Activated CD4-positive, CD25-positive, alpha-beta regulatory T cell (primary cell): ENCODE measurements around the gene GABBR2.

Experiments
- DNase-seq, 4 experiments: peaks; one replicate each; lab custom pipeline; 2025; lab: John Stamatoyannopoulos, UW

Gene GABBR2

GRCh38 chr9:98401140-98402018 lies 307.4 kb downstream of the GABBR2 start:
- DNase-seq = no peak

DNA sequence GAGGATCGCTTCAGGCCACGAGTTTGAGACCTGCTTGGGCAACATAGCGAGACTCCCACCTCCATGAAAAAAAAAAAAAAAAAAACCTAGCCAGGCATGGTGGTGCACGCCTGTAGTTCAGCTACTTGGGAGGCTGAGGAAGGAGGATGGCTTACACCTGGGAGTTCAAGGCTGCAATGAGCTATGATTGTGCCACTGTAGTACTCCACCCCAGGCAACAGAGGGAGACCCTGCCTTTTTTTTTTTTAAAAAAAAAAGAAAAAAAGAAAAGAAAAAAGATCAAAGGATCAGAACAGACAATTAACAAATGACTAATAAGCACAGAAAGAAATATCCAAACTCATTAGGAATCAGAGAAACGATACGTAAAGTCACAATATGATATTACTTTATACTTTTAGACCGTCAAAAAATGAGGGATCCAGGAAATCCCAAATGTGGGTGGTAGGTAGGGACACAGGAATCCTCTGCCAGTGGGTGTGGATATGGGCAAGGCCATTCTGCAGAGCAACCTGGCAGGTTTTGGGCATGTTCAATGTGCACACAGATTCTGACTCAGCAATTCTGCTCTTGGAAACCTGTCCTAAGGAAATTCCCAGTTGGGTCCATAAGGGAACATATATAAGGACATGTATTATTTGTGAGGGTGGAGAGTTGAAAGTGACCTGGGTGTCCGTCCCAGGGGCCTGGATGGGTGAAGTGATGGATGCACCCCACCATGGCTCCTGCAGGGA lies 308.6 kb downstream of the GABBR2 start:
- DNase-seq = no peak

GRCh38 chr9:98396656-98397055 lies 312.1 kb downstream of the GABBR2 start:
- no peak for DNase-seq

GRCh38 chr9:98396236-98396635 lies 312.5 kb downstream of the GABBR2 start:
- DNase-seq = no peak

DNA sequence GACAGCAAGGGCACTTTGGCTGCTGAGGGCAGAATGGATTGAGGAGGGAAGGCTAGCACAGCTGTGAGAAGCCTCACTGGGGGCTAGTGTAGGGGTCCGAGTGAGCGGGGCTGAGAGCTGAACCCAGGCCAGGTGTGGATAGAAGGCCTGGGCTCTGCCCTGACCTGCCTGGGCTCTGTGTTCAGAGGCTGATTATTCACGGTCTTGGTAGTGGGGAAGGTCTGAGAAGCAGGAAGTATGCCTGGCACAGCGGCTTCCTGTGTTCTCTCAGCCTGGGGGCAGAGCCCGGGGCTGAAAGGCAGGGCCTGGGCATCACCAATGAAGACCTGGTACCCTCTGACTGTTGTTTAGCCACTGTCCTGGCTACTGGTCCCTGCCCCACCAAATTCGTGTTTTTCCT lies 316.9 kb downstream of the GABBR2 start:
- no peak for DNase-seq

- DNase-seq = no peak
Observed at GRCh38 chr9:98391406-98391805, 317.3 kb downstream of the GABBR2 start.

DNA sequence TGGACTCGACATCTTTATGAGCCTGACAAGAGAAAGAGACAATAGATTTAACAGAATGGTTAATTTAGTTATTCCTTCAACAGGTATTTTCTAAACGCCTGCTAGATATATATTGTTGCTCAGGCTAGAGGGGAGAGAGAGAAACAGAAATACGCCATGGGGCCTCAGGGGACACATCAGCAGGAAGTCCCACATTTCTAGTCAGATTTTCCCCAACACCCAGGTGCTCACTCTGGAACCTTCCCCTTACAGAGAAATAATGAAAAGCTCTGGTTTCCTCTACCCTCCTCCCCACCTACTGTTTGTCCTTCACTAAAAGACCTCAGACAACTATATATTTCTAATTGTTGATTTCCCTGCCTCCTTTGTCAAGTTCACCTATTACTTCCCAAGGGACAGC lies 323.0 kb downstream of the GABBR2 start:
- DNase-seq = no peak

GRCh38 chr9:98383758-98384157 lies 325.0 kb downstream of the GABBR2 start:
- no peak for DNase-seq

GRCh38 chr9:98381311-98382103 lies 327.2 kb downstream of the GABBR2 start:
- DNase-seq = no peak

- DNase-seq = no peak
Observed at GRCh38 chr9:98380065-98380681, 328.6 kb downstream of the GABBR2 start.

- no peak for DNase-seq
Observed at GRCh38 chr9:98379572-98379971, 329.2 kb downstream of the GABBR2 start.

DNA sequence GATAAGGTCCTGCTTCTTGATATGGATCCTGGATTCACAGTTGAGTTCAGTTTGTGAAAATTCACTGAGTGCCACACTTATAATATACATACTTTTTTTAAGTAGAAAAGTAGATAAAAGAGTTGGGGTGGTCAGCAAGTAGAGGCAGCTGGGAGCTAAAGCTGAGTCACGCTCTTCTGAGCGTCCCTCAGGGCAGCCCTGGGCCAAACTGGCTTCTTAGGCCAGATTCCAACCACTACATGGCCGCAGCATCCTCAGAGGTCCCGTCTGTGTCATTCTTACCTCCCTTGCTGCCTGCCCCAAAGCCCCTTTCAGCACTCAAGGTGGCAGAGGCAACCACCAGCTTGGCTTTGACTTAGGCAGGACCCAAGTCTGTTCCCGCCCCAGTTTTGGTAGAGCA lies 329.9 kb downstream of the GABBR2 start:
- DNase-seq = no peak

GRCh38 chr9:98378206-98378780 lies 330.4 kb downstream of the GABBR2 start:
- no peak for DNase-seq

DNA sequence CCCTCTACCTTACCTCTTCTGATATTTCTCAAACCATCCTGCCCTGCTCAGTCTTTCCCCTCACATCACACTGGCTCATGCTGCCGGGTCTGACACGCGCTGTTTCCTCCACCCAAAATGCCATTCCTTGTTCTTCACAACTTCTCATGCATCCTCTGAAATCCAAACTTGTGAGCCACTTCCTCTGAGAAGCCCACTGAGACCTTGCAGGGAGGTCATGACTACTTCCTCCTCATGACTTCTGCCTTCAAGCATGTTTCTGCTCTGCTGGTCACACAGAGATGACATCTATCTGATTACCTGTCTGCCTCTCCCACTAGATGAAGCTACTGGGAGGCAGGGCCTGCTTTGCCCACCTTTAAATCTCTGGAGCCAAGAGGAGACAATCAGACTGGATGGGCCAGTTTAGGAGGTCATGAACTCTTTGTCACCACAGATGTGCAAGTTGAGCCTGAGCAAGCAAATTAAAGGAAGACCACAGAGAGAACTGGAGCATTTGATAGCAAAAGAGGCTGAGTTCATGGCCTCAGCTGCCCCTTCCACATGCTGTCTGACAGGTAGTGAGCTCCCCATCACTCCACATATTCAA lies 333.5 kb downstream of the GABBR2 start:
- no peak for DNase-seq

DNA sequence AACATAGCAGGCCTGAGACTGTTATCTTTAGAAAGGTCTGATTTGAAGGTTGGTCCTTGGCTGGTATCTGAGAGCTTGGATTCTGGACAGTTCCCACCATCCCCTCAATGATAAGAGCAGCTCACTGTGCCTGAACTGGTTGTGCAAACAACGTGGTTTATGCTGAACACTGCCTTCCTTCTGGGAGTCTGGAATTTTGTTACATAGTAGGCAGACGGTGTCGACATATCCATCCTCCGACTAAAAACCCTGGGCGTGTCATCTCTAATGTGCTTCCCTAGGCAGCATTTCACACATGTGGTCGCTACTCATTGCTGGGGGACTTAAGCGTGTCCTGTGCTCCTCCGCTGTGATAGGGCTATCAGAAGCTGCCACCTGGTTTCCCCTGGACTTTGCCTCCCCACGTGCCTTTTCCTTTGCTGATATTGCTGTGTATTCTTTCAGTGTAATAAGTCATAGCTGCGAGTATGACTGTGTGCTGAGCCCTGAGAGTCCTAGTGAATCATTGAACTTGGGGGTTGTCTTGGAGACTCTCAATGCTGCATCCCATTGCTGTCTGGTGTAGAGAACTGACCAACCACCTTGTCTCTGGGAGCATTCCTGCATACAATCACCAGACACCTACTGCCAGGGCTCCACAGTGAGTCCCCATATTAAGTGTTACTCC lies 334.2 kb downstream of the GABBR2 start:
- no peak for DNase-seq

- no peak for DNase-seq
Observed at GRCh38 chr9:98373609-98374008, 335.1 kb downstream of the GABBR2 start.

DNA sequence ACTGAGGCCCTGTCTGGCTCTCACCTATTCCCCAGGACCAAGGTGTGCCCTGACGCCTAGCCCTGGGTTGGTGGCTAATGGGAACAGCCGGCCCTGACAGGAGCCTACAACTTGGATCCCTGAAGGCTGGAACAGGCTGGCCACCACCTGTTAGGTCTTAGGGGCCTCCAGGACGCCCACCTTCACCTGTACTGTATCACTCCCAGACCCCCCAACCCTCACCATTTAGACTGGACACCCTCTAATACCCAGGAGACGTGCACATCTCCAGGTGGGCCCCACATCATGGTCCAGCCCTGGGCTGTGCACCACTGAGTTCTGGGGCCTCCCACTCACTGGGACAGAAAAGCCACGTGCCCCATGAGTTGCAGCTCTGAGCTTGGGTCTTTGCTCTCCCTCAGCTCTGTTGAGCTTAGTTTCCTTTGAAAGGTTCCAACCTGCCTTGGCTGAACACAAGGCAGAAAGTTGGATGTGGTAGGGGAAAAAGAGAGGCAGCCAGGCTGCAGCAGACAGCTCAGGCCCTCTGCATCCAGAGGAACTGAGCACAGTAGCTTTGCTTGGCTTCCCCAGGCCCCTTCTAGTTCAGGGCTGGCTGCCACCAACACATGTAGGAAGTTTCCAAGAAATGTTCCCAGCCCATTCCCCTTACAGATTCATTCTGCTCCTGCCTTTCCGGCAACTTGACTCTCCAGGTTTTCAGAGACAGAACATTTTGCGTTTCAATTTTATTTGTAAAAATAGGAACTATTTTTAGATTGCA lies 336.5 kb downstream of the GABBR2 start:
- DNase-seq = no peak

GRCh38 chr9:98370976-98371315 lies 337.8 kb downstream of the GABBR2 start:
- no peak for DNase-seq

- DNase-seq = no peak
Observed at GRCh38 chr9:98370300-98370975, 338.3 kb downstream of the GABBR2 start.

- DNase-seq = no peak
Observed at GRCh38 chr9:98369896-98370295, 338.8 kb downstream of the GABBR2 start.
